Gastrocnemius medialis (tissue), 4 donors: ENCODE results near the gene NOL11.

Experiments
- CTCF ChIP-seq, 5 experiments: fragments of 450-650 bp in 3 of 5; fragments of 200-600 bp in 2 of 5; sonication (generic) in 2 of 5; IDR thresholded peaks in 4 of 5; conservative IDR thresholded peaks in 1 of 5; 1 replicate in 4 of 5; 2 replicates in 1 of 5; pipeline ENCODE4 v1.5.1; 2016 to 2019; ENCODE audit warnings: antibody characterized with exemption in 5 of 5, mild to moderate bottlenecking in 3 of 5, moderate library complexity in 3 of 5
- POLR2A ChIP-seq, 2 donors: fragments of 450-650 bp; IDR thresholded peaks; one replicate each; pipeline ENCODE4 v1.6.1; 2017; ENCODE audit warnings: antibody characterized with exemption in 2 of 2, mild to moderate bottlenecking in 2 of 2, moderate library complexity in 2 of 2

- no peak for TF ChIP-seq CTCF (IDR thresholded peaks at IDR 0.05 in 4 of 5, conservative IDR thresholded peaks at IDR 0.05 in 1 of 5)
- TF ChIP-seq POLR2A (IDR thresholded peaks at IDR 0.05), result no peak
Observed at GRCh38 chr17:67754001-67754400, 36.3 kb downstream of the NOL11 start.
